Kidney epithelial cell (primary cell): ENCODE measurements around the gene NDC1. TPM values are rescaled to one million over a fixed set of nuclear protein-coding genes. Genes with fewer than 3 reads are reported as not detected.
A peak's percentile ranks its signal among the peaks of the same experiment; 100 is the strongest.

Source experiments
- DNase-seq: peaks from one replicate; pipeline ENCODE4 v3.0.0-alpha.2; 2010; ENCODE audit warnings: low read depth
- H3K27me3 ChIP-seq: 2 replicates; pipeline ENCODE4 v1.6.0; 2011; ENCODE audit warnings: low read length; ENCODE audit not compliant: control insufficient read depth, insufficient read depth
- H3K36me3 ChIP-seq: 2 replicates; pipeline ENCODE4 v1.5.1; 2011; ENCODE audit warnings: low read length; ENCODE audit not compliant: control insufficient read depth, insufficient read depth
- H3K4me3 ChIP-seq: 2 replicates; pipeline ENCODE4 v1.5.1; 2011; ENCODE audit warnings: low read depth, mild to moderate bottlenecking, control low read depth, low read length
- total RNA-seq: library from RNA; depleted of rRNA; stranded (reverse); fragments of >200 nt; gene quantifications from 2 replicates; pipeline ENCODE4 v1.2.3, GENCODE V29; 2015
- TF ChIP-seq, protein P1 (sequence below): IDR thresholded peaks from 2 replicates; pipeline ENCODE4 v1.5.1; 2011; ENCODE audit warnings: mild to moderate bottlenecking, moderate library complexity, low read length, control low read depth, inconsistent platforms; ENCODE audit not compliant: insufficient read depth, poor library complexity, severe bottlenecking

Gene NDC1
- total RNA-seq, 1 donor from 2014 or later = 22.8 TPM

DNA sequence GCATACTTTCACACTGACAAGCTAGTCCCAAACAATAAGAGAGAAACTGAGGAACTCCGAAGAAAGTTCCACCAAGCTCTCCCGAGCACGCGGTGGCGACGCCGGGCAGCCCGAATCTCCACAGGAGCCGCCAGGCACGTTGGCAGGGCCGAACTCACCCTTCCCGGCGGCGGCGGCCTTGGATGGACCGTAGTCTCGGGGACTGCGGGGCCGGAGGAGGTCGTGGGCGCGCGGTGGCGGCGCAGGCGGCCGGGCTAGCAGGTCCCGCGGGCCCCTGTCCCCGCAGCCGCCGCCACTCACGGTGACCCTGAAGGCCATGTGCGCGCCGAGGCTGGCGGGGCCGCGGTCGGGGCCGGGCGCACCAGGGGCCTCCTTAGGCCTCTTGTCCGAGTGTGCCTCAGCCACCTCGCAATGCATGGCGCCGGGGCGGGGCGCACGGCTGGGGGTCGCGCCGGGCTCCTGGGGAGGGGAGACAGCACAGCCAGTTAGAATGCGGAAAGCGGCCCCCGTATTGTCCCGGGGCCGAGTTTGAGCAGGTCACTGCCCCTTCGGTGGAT, 100.4 kb downstream of the NDC1 start:
- TF ChIP-seq, protein P1, sequence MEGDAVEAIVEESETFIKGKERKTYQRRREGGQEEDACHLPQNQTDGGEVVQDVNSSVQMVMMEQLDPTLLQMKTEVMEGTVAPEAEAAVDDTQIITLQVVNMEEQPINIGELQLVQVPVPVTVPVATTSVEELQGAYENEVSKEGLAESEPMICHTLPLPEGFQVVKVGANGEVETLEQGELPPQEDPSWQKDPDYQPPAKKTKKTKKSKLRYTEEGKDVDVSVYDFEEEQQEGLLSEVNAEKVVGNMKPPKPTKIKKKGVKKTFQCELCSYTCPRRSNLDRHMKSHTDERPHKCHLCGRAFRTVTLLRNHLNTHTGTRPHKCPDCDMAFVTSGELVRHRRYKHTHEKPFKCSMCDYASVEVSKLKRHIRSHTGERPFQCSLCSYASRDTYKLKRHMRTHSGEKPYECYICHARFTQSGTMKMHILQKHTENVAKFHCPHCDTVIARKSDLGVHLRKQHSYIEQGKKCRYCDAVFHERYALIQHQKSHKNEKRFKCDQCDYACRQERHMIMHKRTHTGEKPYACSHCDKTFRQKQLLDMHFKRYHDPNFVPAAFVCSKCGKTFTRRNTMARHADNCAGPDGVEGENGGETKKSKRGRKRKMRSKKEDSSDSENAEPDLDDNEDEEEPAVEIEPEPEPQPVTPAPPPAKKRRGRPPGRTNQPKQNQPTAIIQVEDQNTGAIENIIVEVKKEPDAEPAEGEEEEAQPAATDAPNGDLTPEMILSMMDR = no peak

DNA sequence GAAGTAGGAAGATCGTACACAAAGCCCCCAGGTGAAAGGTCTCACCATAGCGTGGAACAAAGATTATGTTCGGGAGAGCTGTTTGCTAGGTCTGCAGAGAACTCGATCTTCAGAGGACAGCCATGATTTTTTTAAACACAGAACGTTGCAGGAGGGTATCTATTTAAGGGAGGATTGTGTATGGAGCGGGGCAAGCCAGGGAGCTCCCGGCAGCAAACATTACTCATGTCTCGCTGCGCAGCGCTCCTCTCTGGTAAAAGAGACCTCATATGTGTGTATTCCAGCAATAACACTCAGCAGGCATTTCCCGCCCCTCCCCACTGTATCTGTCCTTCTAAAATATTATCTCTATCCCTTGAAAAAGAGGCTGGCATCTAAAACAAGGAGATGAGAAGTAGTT, 101.8 kb downstream of the NDC1 start:
- Histone ChIP-seq H3K27me3 (peaks cover 21% of the 10 kb centered on the region), H3K4me3 (no peak overlapping the region), H3K36me3 (no peaks in the 10 kb centered on the region)
- TF ChIP-seq, protein P1 = no peak
- DNase-seq = no peak

More for the DNA sequence above, 100.4 kb downstream of the NDC1 start:
- peaks cover 21% of the 10 kb centered on the region for H3K27me3 ChIP-seq
- H3K36me3 ChIP-seq = no peaks in the 10 kb centered on the region
- DNase-seq = no peak
- peak overlapping the region; percentile 52 for H3K4me3 ChIP-seq

DNA sequence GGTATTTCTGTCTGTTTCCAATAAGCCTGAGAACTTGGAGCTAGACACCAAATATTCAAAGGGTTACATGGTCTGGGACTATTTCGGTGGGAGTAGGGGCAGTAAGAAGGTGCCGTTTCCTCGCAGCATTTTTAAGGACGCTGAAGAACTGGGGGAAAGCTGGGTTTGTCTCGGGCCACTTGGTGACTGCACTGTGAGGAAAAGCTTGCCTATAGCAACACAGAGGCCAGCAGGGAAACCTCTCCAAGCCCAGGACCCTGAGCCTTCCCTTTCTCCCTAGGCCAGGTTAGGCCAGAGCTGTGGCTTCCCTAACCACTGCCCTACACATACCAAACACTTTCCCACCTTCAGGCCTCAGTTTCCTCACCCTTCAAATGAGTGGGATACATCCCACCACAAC, 102.4 kb downstream of the NDC1 start:
- DNase-seq = no peak
- Histone ChIP-seq H3K4me3 (no peak overlapping the region), H3K36me3 (no peaks in the 10 kb centered on the region), H3K27me3 (peaks cover 21% of the 10 kb centered on the region)
- TF ChIP-seq, protein P1 = no peak

DNA sequence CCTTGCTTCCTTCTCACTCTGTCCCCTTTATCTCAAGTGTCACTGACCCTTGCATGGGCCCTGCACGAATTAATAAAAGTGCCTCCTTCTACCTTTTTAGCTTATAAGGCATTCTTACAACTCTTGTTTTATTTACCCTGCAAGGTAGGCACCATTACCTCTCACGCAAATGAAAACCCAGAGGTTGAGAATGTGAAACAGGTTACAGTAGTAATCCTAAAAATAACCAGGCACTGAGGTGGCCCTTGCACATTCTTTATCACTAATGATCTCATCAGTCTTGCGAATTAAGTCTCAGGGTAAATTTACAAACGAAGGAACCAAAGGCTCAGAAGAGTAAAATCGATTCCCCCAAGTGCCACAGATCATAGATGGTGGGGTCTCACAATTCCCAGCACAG, 102.8 kb downstream of the NDC1 start:
- Histone ChIP-seq H3K36me3 (no peaks in the 10 kb centered on the region), H3K4me3 (no peak overlapping the region), H3K27me3 (peaks cover 21% of the 10 kb centered on the region)
- no peak for DNase-seq
- TF ChIP-seq, protein P1 = no peak

DNA sequence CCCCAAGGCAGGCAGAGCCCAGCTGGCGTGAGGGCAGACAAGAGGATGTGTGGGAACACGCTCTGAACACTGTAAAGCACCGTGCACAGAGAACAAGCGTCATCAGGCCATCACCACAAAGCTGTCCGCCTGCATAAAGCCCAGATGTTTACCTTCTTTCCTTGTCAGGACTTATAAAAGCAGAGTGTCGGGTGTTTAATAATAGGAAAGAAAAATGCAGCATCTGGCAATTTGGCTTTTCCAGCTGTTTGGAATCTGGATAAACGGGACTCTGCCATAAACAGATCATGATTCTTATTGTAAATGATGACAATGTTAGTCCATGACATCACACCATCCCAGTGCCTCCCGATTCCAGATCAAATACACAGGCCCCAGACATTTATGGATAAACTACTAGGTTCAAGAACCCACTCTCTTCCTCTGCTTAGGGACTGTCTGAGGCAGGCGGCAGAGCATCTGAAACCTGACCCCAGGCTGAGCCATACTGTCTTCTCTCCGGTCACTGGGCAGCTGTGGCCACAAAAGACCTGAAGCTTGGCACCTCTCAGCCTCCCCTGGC, 103.4 kb downstream of the NDC1 start:
- Histone ChIP-seq H3K27me3 (peaks cover 18% of the 10 kb centered on the region), H3K4me3 (no peak overlapping the region), H3K36me3 (no peaks in the 10 kb centered on the region)
- TF ChIP-seq, protein P1 = no peak
- no peak for DNase-seq
